Endothelial cell of umbilical vein (primary cell): ENCODE measurements around the gene PRKAR2B. TPM values are rescaled to one million over a fixed set of nuclear protein-coding genes. Genes with fewer than 3 reads are reported as not detected.

Experiments
- BruUV-seq: library from RNA; stranded (reverse); fragments of 400-500 nt; replicated peaks from 2 replicates; lab custom pipeline; 2021; lab: Mats Ljungman, UMichigan
- CTCF ChIA-PET: fragments of 300-600, 350-600 bp; sonication (Branson Sonifier 250); formaldehyde crosslinking; loops from one replicate; lab custom pipeline; 2021; ENCODE audit warnings: antibody characterized with exemption, inconsistent platforms; lab: Charles Lee
- POLR2A ChIA-PET: fragments of 300-600, 350-600 bp; sonication (Branson Sonifier 250); formaldehyde crosslinking; loops from one replicate; lab custom pipeline; 2021; ENCODE audit warnings: antibody characterized with exemption, inconsistent platforms; lab: Charles Lee
- DNase-seq: peaks from one replicate; pipeline ENCODE4 v3.0.0-alpha.2; 2011; ENCODE audit warnings: low read depth, low spot score
- FAIRE-seq: peaks from 2 replicates; lab custom pipeline; 2011; peaks lifted over from hg19 to GRCh38; lab: Jason Lieb, UNC
- H2AFZ ChIP-seq: 2 replicates; pipeline ENCODE4 v1.6.0; 2012; ENCODE audit warnings: low read depth, low read length, control low read depth, inconsistent platforms
- H3K27ac ChIP-seq: 2 replicates; pipeline ENCODE4 v1.5.1; 2011; ENCODE audit warnings: low read depth, mild to moderate bottlenecking, control low read depth, low read length, moderate library complexity; ENCODE audit not compliant: insufficient read depth
- H3K27me3 ChIP-seq, 2 experiments: 2 replicates each; pipeline versions ENCODE4 v1.6.0 to v1.6.1; 2011; ENCODE audit warnings: low read length in 2 of 2, mixed read lengths in 1 of 2; ENCODE audit not compliant: control insufficient read depth in 2 of 2, insufficient read depth in 2 of 2
- H3K36me3 ChIP-seq, 2 experiments: 2 replicates in 1 of 2; 3 replicates in 1 of 2; pipeline ENCODE4 v1.5.1; 2011; ENCODE audit warnings: low read length in 2 of 2, mild to moderate bottlenecking in 1 of 2, moderate library complexity in 1 of 2; ENCODE audit not compliant: control insufficient read depth in 2 of 2, insufficient read depth in 2 of 2; ENCODE audit errors: extremely low read depth in 1 of 2
- H3K4me1 ChIP-seq: 3 replicates; pipeline ENCODE4 v1.5.1; 2011; ENCODE audit warnings: mild to moderate bottlenecking, low read length; ENCODE audit not compliant: control insufficient read depth, insufficient read depth; ENCODE audit errors: extremely low read depth
- H3K4me2 ChIP-seq: 2 replicates; pipeline ENCODE4 v1.6.1; 2011; ENCODE audit warnings: low read length, control low read depth, mixed read lengths; ENCODE audit not compliant: insufficient read depth
- H3K4me3 ChIP-seq, 3 experiments: fragments of 200-600 bp in 1 of 3; sonication (generic), shearing (Covaris generic) in 1 of 3; replicated peaks in 1 of 3; 2 replicates each; pipeline ENCODE4 v1.5.1; 2011 to 2016; ENCODE audit warnings: control low read depth in 3 of 3, low read length in 3 of 3, mild to moderate bottlenecking in 2 of 3, inconsistent platforms in 1 of 3, low read depth in 1 of 3, moderate library complexity in 1 of 3; ENCODE audit not compliant: insufficient read depth in 1 of 3
- H3K79me2 ChIP-seq: 2 replicates; pipeline ENCODE4 v1.6.0; 2012; ENCODE audit warnings: low read length, inconsistent platforms; ENCODE audit not compliant: control insufficient read depth, insufficient read depth
- H3K9ac ChIP-seq: replicated peaks from 2 replicates; pipeline ENCODE3; 2011; ENCODE audit warnings: low read length, control low read depth; ENCODE audit not compliant: insufficient read depth; ENCODE audit errors: extremely low read depth
- H3K9me1 ChIP-seq: replicated peaks from 3 replicates; pipeline ENCODE4 v1.6.0; 2011; ENCODE audit warnings: mild to moderate bottlenecking, low read length; ENCODE audit not compliant: control insufficient read depth, insufficient read depth; ENCODE audit errors: extremely low read depth
- H3K9me3 ChIP-seq: replicated peaks from 2 replicates; pipeline ENCODE4 v1.5.1; 2012; ENCODE audit warnings: low read length, inconsistent platforms; ENCODE audit not compliant: control insufficient read depth, insufficient read depth
- H4K20me1 ChIP-seq: replicated peaks from 2 replicates; pipeline ENCODE3; 2011; ENCODE audit warnings: mild to moderate bottlenecking, low read length; ENCODE audit not compliant: control insufficient read depth, insufficient read depth; ENCODE audit errors: extremely low read depth
- EZH2 ChIP-seq: IDR thresholded peaks from 2 replicates; pipeline ENCODE4 v1.6.1; 2012; ENCODE audit warnings: borderline replicate concordance, low read depth, mild to moderate bottlenecking, moderate library complexity, low read length, inconsistent platforms; ENCODE audit not compliant: severe bottlenecking
- FOS ChIP-seq: IDR thresholded peaks from 2 replicates; pipeline ENCODE4 v1.6.1; 2011; ENCODE audit warnings: mild to moderate bottlenecking, low read length, moderate library complexity, borderline replicate concordance; ENCODE audit not compliant: insufficient read depth
- GATA2 ChIP-seq: IDR thresholded peaks from 2 replicates; pipeline ENCODE4 v1.7.0; 2011; ENCODE audit warnings: low read depth, mild to moderate bottlenecking, moderate library complexity, mixed read lengths, low read length; ENCODE audit not compliant: insufficient read length, insufficient read depth
- JUN ChIP-seq: IDR thresholded peaks from 2 replicates; pipeline ENCODE4 v1.6.1; 2011; ENCODE audit warnings: borderline replicate concordance, low read depth; ENCODE audit not compliant: insufficient read length, insufficient read depth
- MYC ChIP-seq: IDR thresholded peaks from one replicate; pipeline ENCODE4 v1.6.1; 2011; ENCODE audit warnings: mild to moderate bottlenecking, low read depth, low read length
- POLR2A ChIP-seq: IDR thresholded peaks from 2 replicates; pipeline ENCODE4 v1.6.1; 2012; ENCODE audit warnings: low read depth, mild to moderate bottlenecking, control low read depth, low read length
- POLR2AphosphoS5 ChIP-seq: IDR thresholded peaks from 2 replicates; pipeline ENCODE4 v1.6.1; 2012; ENCODE audit warnings: low read depth, mild to moderate bottlenecking, control low read depth, low read length, moderate library complexity; ENCODE audit not compliant: insufficient read depth
- dilution Hi-C: fragments of 300-500 bp; cut with MboI; formaldehyde crosslinking; loops from one replicate; pipeline ENCODE4 v1.15.0; 2019; ENCODE audit warnings: low sequenced_read_pairs; ENCODE audit not compliant: extremely low pct_ligation_motif_present
- intact Hi-C: fragments of 100-400 bp; cut with micrococcal nuclease; formaldehyde crosslinking; loops from one replicate; pipeline ENCODE4 v1.10.0; 2022
- polyA plus RNA-seq, 4 experiments: library from polyadenylated mRNA; depleted of rRNA in 3 of 4; stranded (reverse) in 3 of 4; unstranded in 1 of 4; fragments of >200 nt; gene quantifications; 2 replicates each; pipeline versions ENCODE4 v1.2.1 to v1.2.3, GENCODE V29; 2011 to 2012; ENCODE audit warnings: missing spikeins in 1 of 4
- total RNA-seq: library from RNA; stranded (reverse); gene quantifications from 2 replicates; pipeline ENCODE4 v1.2.3, GENCODE V29; 2021
- TF ChIP-seq, protein P1 (sequence below), 2 donors: IDR thresholded peaks; 1 replicate in 1 of 2; 2 replicates in 1 of 2; pipeline ENCODE4 v1.5.1; 2011; ENCODE audit warnings: low read length in 2 of 2, mild to moderate bottlenecking in 2 of 2, moderate library complexity in 2 of 2, control low read depth in 1 of 2, inconsistent platforms in 1 of 2, low read depth in 1 of 2; ENCODE audit not compliant: insufficient read depth in 1 of 2; ENCODE audit errors: extremely low read depth in 1 of 2
- TF ChIP-seq, protein P2 (sequence below): IDR thresholded peaks from 2 replicates; pipeline ENCODE4 v1.6.1; 2011; ENCODE audit not compliant: insufficient read depth, insufficient read length

Gene PRKAR2B
- total and polyA plus RNA-seq, 2 donors (not counting 3 experiments of a cell fraction or from before 2014, with no cell fraction given) = 10.7 to 39.8 TPM

DNA sequence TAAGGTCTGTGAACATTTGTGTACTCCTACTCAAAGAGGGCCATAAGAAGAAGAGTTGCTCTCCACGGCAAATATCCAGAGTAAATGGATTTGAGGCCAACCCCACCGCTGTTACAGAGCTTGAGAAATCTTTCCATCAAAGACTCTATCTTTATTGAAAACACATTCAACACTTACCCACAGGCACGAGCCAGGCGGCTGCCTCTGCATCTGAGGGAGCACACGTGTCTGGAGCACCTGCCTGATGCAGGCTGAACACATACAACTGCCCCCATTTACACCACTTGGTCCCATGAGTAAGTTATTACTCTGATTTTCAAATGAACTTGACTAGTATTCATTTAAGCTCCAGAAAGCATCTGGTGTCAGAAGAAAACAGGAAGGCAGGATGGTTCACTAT lies 163.0 kb downstream of the PRKAR2B start:
- Histone ChIP-seq H3K27ac (no peak overlapping the region), H4K20me1 (no peaks in the 10 kb centered on the region), H3K9me1 (no peaks in the 10 kb centered on the region), H3K9me3 (no peaks in the 10 kb centered on the region), H3K36me3 (peaks cover 0 to 8% of the 10 kb centered on the region in 2 experiments), H3K27me3 (no peaks in the 10 kb centered on the region), H3K4me3 (no peak overlapping the region), H3K79me2 (no peaks in the 10 kb centered on the region), H3K4me2 (no peak overlapping the region), H3K4me1 (no peaks in the 10 kb centered on the region), H3K9ac (no peak overlapping the region), H2AFZ (no peak overlapping the region)
- CTCF ChIA-PET = interaction anchor here (1.5 kb wide), 1 partner anchor 667 kb away, joined by 5 read pairs; no protein-coding TSS in a partner anchor
- intact Hi-C loops (no loop called here), dilution Hi-C loops (no loop called here)
- no TSS peak for BruUV-seq
- POLR2A ChIA-PET = no interaction called here
- DNase-seq (no peak), FAIRE-seq (no peak)
- no peak for TF ChIP-seq FOS
- TF ChIP-seq POLR2AphosphoS5 = no peak
- TF ChIP-seq POLR2A = no peak
- TF ChIP-seq GATA2 = no peak
- TF ChIP-seq, protein P1, sequence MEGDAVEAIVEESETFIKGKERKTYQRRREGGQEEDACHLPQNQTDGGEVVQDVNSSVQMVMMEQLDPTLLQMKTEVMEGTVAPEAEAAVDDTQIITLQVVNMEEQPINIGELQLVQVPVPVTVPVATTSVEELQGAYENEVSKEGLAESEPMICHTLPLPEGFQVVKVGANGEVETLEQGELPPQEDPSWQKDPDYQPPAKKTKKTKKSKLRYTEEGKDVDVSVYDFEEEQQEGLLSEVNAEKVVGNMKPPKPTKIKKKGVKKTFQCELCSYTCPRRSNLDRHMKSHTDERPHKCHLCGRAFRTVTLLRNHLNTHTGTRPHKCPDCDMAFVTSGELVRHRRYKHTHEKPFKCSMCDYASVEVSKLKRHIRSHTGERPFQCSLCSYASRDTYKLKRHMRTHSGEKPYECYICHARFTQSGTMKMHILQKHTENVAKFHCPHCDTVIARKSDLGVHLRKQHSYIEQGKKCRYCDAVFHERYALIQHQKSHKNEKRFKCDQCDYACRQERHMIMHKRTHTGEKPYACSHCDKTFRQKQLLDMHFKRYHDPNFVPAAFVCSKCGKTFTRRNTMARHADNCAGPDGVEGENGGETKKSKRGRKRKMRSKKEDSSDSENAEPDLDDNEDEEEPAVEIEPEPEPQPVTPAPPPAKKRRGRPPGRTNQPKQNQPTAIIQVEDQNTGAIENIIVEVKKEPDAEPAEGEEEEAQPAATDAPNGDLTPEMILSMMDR (IDR thresholded peaks at IDR 0.05; ENCODE audit: extremely low read depth in 1 of 2, insufficient read depth in 1 of 2, low read depth in 1 of 2, low read length in 2 of 2) = no peak

DNA sequence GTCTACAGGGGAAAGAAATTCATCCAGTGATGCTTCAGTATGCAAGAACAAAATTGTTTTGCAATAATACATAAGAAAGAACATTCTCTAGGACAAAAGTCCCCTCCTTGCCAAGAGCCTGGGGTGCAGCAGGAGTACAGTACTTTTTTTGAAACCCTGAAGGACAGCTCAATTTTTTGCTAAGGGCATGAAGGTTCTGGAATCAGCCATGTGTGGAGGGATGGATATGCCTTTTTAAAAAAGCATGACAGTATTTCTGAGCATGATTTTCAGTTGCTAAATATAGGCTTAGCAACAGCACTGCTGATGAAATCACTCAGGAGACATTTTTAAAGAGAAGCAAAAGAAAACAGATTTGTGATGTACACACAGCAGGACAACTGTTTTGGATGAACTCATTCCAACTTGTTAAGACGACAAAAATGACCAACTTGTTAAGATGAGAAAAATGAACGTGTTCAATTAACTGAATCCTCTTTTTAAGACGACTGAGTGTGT lies 163.6 kb downstream of the PRKAR2B start:
- H4K20me1 ChIP-seq = no peaks in the 10 kb centered on the region
- BruUV-seq = no TSS peak
- H3K27me3 ChIP-seq = no peaks in the 10 kb centered on the region
- no peaks in the 10 kb centered on the region for H3K9me1 ChIP-seq
- H2AFZ ChIP-seq = no peak overlapping the region
- H3K9ac ChIP-seq = no peak overlapping the region
- H3K4me3 ChIP-seq = no peak overlapping the region
- intact Hi-C loops = no loop called here
- peaks cover 0 to 8% of the 10 kb centered on the region in 2 experiments for H3K36me3 ChIP-seq
- ChIA-PET CTCF (interaction anchor here (0.9 to 1.5 kb wide), 3 partner anchors 293 to 671 kb away, joined by 3 to 5 read pairs (median 4); no protein-coding TSS in a partner anchor), POLR2A (no interaction called here)
- no peak overlapping the region for H3K27ac ChIP-seq
- no peak for FAIRE-seq
- no peaks in the 10 kb centered on the region for H3K79me2 ChIP-seq
- dilution Hi-C loops = no loop called here
- DNase-seq = no peak
- H3K9me3 ChIP-seq = no peaks in the 10 kb centered on the region
- H3K4me2 ChIP-seq = no peak overlapping the region
- TF ChIP-seq JUN = no peak
- no peak for TF ChIP-seq GATA2
- TF ChIP-seq, protein P1 (IDR thresholded peaks at IDR 0.05; ENCODE audit: extremely low read depth in 1 of 2, insufficient read depth in 1 of 2, low read depth in 1 of 2, low read length in 2 of 2) = no peak
- TF ChIP-seq MYC = no peak
- no peak for TF ChIP-seq POLR2AphosphoS5
- no peak for TF ChIP-seq FOS
- no peak for TF ChIP-seq POLR2A
- TF ChIP-seq EZH2 = no peak
- TF ChIP-seq, protein P2, sequence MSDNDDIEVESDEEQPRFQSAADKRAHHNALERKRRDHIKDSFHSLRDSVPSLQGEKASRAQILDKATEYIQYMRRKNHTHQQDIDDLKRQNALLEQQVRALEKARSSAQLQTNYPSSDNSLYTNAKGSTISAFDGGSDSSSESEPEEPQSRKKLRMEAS = no peak
- H3K4me1 ChIP-seq = no peaks in the 10 kb centered on the region
